ENCODE results near the gene GPATCH2.

GRCh38 chr1:217526636-217527035 is 104.3 kb downstream of the GPATCH2 start:
- no peak for TF ChIP-seq EZH2phosphoT487 (IDR thresholded peaks at IDR 0.05)
- TF ChIP-seq, protein P1, sequence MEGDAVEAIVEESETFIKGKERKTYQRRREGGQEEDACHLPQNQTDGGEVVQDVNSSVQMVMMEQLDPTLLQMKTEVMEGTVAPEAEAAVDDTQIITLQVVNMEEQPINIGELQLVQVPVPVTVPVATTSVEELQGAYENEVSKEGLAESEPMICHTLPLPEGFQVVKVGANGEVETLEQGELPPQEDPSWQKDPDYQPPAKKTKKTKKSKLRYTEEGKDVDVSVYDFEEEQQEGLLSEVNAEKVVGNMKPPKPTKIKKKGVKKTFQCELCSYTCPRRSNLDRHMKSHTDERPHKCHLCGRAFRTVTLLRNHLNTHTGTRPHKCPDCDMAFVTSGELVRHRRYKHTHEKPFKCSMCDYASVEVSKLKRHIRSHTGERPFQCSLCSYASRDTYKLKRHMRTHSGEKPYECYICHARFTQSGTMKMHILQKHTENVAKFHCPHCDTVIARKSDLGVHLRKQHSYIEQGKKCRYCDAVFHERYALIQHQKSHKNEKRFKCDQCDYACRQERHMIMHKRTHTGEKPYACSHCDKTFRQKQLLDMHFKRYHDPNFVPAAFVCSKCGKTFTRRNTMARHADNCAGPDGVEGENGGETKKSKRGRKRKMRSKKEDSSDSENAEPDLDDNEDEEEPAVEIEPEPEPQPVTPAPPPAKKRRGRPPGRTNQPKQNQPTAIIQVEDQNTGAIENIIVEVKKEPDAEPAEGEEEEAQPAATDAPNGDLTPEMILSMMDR (IDR thresholded peaks at IDR 0.05): no peak
